C4-2B (cell line): Measurements from ENCODE around the gene DEAF1.

Source experiments
- H3K27ac ChIP-seq: fragments of 450-650 bp; 2 replicates; pipeline ENCODE4 v1.5.1; 2017
- CTCF ChIP-seq: fragments of 450-650 bp; conservative IDR thresholded peaks from 2 replicates; pipeline ENCODE4 v1.5.1; 2017; ENCODE audit warnings: mild to moderate bottlenecking
- ZFX ChIP-seq: fragments of 450-650 bp; IDR thresholded peaks from 2 replicates; pipeline ENCODE4 v1.6.1; 2017

Gene DEAF1

DNA sequence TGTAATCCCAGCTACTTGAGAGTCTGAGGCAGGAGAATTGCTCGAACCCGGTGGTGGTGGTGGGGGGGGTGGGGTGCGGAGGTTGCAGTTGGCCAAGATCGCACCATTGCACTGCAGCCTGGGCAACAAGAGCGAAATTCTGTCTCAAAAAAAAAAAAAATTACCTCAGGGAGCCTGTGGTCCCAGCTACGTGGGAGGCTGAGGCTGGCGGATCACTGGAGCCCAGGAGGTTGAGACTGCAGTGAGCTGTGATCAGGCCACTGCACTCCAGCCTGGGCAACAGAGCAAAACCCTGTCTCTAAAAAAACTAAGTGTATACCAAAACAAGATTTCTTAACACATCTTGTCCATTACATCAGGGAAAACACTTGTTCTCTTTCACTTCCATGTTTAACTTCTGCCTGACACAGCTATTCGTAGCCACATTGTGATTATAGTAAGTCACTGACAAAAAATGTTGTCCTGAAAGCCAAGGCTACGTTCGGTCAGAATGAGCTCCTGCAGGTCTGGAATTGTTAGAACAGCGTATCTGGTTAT lies 2.0 kb upstream of the DEAF1 start:
- H3K27ac ChIP-seq = peak overlapping the region; percentile 92
- TF ChIP-seq ZFX (no peak), CTCF (no peak)

- no peak for TF ChIP-seq CTCF
- peak; percentile 86; the same call in 1 of the 2 replicates for TF ChIP-seq ZFX
- H3K27ac ChIP-seq = peak within 1 kb of the TSS; percentile 92
These were observed 671 bp upstream of the DEAF1 start, which contains the start of gene TMEM80 for GRCh38 chr11:695538-696248. TSS of gene TMEM80 (plus strand) at chr11:695816. CDS start at chr11:695828, 12 bp downstream.

- peak overlapping the region; percentile 92 for H3K27ac ChIP-seq
- no peak for TF ChIP-seq CTCF
These were observed 191 bp upstream of the DEAF1 start for GRCh38 chr11:695288-695537.

- TF ChIP-seq CTCF = no peak
- TF ChIP-seq ZFX = no peak
- H3K27ac ChIP-seq = peak overlapping the region; percentile 92
These were observed 997 bp downstream of the DEAF1 start for GRCh38 chr11:693887-694562.

DNA sequence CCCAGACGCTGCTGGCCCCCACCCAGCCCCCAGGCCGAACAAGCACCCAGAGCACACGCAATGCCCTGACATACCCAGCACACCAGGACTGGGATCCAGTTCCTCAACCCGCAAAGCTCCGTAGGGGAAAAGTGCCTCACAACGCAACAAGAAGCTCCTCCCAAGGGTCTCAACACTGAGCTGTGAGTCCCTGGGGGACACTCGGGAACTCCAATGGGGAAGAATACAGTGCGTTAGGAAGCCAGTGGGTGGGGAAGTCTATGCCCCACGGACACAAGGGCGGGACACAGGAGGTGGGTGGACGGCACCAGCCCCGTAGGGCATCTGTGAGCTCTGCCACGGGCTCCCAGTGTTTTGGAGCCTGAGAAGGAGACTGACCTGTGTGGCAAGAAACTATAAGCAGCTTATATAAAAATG lies 1.6 kb downstream of the DEAF1 start:
- no peak for TF ChIP-seq CTCF
- no peak for TF ChIP-seq ZFX
- peak overlapping the region; percentile 92; the same call in 1 of the 2 replicates for H3K27ac ChIP-seq

DNA sequence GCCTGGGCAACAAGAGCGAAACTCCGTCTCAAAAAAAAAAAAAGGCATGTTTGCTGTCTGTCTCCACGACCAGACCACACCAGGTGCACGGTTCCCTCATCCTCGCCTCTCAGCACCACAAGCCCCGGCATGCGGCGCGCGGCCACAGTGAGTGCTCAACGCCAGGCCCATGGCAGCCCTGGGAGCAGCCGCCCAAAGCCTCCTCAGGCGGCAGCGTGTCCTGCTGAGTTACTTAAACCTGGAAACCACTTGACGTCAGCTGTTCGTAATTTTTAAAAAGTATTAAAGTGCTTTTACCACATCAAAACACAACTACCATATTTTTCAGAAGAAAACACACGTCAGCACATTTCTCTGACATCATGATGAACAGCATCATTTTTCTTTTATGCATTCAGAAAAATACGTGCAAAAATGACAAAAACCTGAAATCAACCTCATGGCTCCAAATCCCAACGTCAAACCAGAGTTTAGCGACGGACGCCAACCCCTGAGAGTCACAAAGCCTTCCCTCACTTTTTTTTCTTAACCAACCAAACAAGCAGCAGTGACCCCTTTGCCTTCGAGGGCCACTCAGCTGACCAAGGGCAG lies 2.1 kb downstream of the DEAF1 start:
- TF ChIP-seq ZFX = no peak
- no peak for TF ChIP-seq CTCF
- H3K27ac ChIP-seq = no peak overlapping the region; the same call in 1 of the 2 replicates
